Liver (tissue), 9 donors: ENCODE measurements around the gene MIEN1. TPM values are rescaled to one million over a fixed set of nuclear protein-coding genes. Genes with fewer than 3 reads are reported as not detected.
"Not testable (repeated sequence)": the region's sequence is repeated elsewhere in the genome, so short reads cannot be mapped to it uniquely, and the experiment has no call there.

Experiments
- DNase-seq: peaks from one replicate; pipeline ENCODE4 v3.0.0-alpha.2; 2017; ENCODE audit warnings: low spot score
- H3K27ac ChIP-seq, 2 donors: one replicate each; pipeline ENCODE4 v1.7.0; 2013; ENCODE audit warnings: inconsistent platforms in 2 of 2, low read length in 2 of 2, control low read depth in 1 of 2, low read depth in 1 of 2, mild to moderate bottlenecking in 1 of 2
- H3K27me3 ChIP-seq, 4 donors: one replicate each; pipeline versions ENCODE4 v1.6.1 to v1.7.0; 2013; ENCODE audit warnings: low read length in 3 of 4, inconsistent platforms in 1 of 4, mild to moderate bottlenecking in 1 of 4, moderate library complexity in 1 of 4; ENCODE audit not compliant: control insufficient read depth in 4 of 4, insufficient read depth in 4 of 4
- H3K36me3 ChIP-seq, 4 donors: one replicate each; pipeline versions ENCODE4 v1.6.1 to v1.7.0; 2013; ENCODE audit warnings: low read length in 3 of 4, mild to moderate bottlenecking in 3 of 4, low read depth in 1 of 4, moderate library complexity in 1 of 4; ENCODE audit not compliant: control insufficient read depth in 4 of 4, insufficient read depth in 3 of 4
- H3K4me1 ChIP-seq, 4 donors: one replicate each; pipeline versions ENCODE4 v1.6.1 to v1.7.0; 2013; ENCODE audit warnings: low read length in 3 of 4, mild to moderate bottlenecking in 3 of 4, moderate library complexity in 1 of 4; ENCODE audit not compliant: control insufficient read depth in 4 of 4, insufficient read depth in 4 of 4
- H3K4me3 ChIP-seq, 3 donors: one replicate each; pipeline versions ENCODE4 v1.6.1 to v1.7.0; 2013; ENCODE audit warnings: low read length in 3 of 3, control low read depth in 1 of 3, low read depth in 1 of 3, mild to moderate bottlenecking in 1 of 3
- H3K9ac ChIP-seq, 2 donors: one replicate each; pipeline ENCODE4 v1.7.0; 2013; ENCODE audit warnings: low read length in 2 of 2, mild to moderate bottlenecking in 2 of 2, moderate library complexity in 2 of 2, control low read depth in 1 of 2, low read depth in 1 of 2
- H3K9me3 ChIP-seq, 4 donors: one replicate each; pipeline versions ENCODE4 v1.6.1 to v1.7.0; 2013; ENCODE audit warnings: low read length in 3 of 4; ENCODE audit not compliant: control insufficient read depth in 4 of 4
- EGR1 ChIP-seq, 2 donors: IDR thresholded peaks; 2 replicates each; pipeline ENCODE4 v1.6.1; 2016 to 2018; ENCODE audit warnings: antibody characterized with exemption in 2 of 2, low read depth in 2 of 2
- FOXA1 ChIP-seq: IDR thresholded peaks from 2 replicates; pipeline ENCODE4 v1.6.1; 2016; ENCODE audit warnings: antibody characterized with exemption
- FOXA2 ChIP-seq: IDR thresholded peaks from 2 replicates; pipeline ENCODE4 v1.6.1; 2016; ENCODE audit warnings: antibody characterized with exemption
- GABPA ChIP-seq, 2 donors: IDR thresholded peaks in 1 of 2; conservative IDR thresholded peaks in 1 of 2; 2 replicates each; pipeline ENCODE4 v1.6.1; 2016; ENCODE audit warnings: antibody characterized with exemption in 2 of 2, mild to moderate bottlenecking in 1 of 2, moderate library complexity in 1 of 2
- NR2F2 ChIP-seq: IDR thresholded peaks from 2 replicates; pipeline ENCODE4 v1.6.1; 2016; ENCODE audit warnings: antibody characterized with exemption
- RAD21 ChIP-seq, 2 donors: IDR thresholded peaks; 2 replicates each; pipeline ENCODE4 v1.6.1; 2016; ENCODE audit warnings: antibody characterized with exemption in 2 of 2, mild to moderate bottlenecking in 2 of 2
- YY1 ChIP-seq: IDR thresholded peaks from 2 replicates; pipeline ENCODE4 v1.6.1; 2016; ENCODE audit warnings: antibody characterized with exemption, mild to moderate bottlenecking
- WGBS: extraction: QIAGEN DNeasy Blood & Tissue Kit; methylation state at CpG from one replicate; pipeline ENCODE4 v1.1.7; 2013; 5-methylcytosine and 5-hydroxymethylcytosine counted together
- polyA plus RNA-seq, 2 donors: library from polyadenylated mRNA; stranded (reverse) in 1 of 2; unstranded in 1 of 2; fragments of 200-250 nt in 1 of 2; fragments of >200 nt in 1 of 2; fragmentation: Nextera tagmentation in 1 of 2; extraction: Ambion mirVana in 1 of 2; gene quantifications; one replicate each; pipeline versions ENCODE4 v1.2.1 to v1.2.3, GENCODE V29; 2013 to 2015
- total RNA-seq, 2 donors: library from RNA; depleted of rRNA; stranded (reverse); fragments of >200 nt; gene quantifications; one replicate each; pipeline ENCODE4 v1.2.3, GENCODE V29; 2014
- TF ChIP-seq, protein P1 (sequence below): IDR thresholded peaks from 2 replicates; pipeline ENCODE4 v1.6.1; 2016; ENCODE audit warnings: antibody characterized with exemption
- TF ChIP-seq, protein P2 (sequence below): IDR thresholded peaks from 2 replicates; pipeline ENCODE4 v1.6.1; 2016; ENCODE audit warnings: antibody characterized with exemption
- donor health status: healthy.
- donor health status: healthy.
- donor health status: healthy.
- donor health status: healthy.
- donor health status: healthy.

The MIEN1 gene
- total and polyA plus RNA-seq, 4 donors = 11.1 to 99.0 (median 29.0) TPM

- H3K27me3 ChIP-seq = no peaks in the 10 kb centered on the region
- H3K9me3 ChIP-seq = no peaks in the 10 kb centered on the region
- H3K4me1 ChIP-seq = no peaks in the 10 kb centered on the region
- H3K9ac ChIP-seq = no peak overlapping the region
- no peak for TF ChIP-seq EGR1 (IDR thresholded peaks at IDR 0.05; ENCODE audit: low read depth in 2 of 2)
- no peak overlapping the region for H3K27ac ChIP-seq
- DNase-seq = no peak
- H3K4me3 ChIP-seq = no peak overlapping the region
- no peaks in the 10 kb centered on the region for H3K36me3 ChIP-seq
- WGBS = 70% methylated on average over 3 of the region's 3 CpGs
Measured at GRCh38 chr17:39767147-39767546, 36.8 kb upstream of the MIEN1 start.

DNA sequence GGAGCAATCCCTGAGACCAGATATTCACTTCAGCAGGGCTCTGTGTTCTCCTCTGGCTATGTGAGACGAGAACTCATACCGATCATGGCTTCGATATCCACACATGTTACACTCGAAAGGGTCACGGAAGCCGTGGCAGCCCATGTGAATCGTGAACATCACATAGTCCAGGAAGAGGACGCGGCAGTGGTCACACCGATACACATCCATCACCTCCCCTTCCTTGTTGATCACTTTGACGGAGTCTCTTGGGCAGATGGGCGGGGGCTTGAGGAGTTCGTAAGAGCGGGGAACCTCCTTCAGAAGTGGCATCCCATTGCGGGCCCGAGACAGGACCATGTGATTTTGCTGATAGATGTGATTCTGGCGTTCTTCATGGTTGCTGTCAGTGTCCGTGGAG lies 35.4 kb upstream of the MIEN1 start:
- WGBS = 90% methylated on average over 18 of the region's 18 CpGs
- no peaks in the 10 kb centered on the region for H3K9me3 ChIP-seq
- H3K4me1 ChIP-seq = no peaks in the 10 kb centered on the region
- no peak for TF ChIP-seq YY1
- no peak for TF ChIP-seq NR2F2
- TF ChIP-seq, protein P1, sequence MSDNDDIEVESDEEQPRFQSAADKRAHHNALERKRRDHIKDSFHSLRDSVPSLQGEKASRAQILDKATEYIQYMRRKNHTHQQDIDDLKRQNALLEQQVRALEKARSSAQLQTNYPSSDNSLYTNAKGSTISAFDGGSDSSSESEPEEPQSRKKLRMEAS = no peak
- TF ChIP-seq RAD21 (IDR thresholded peaks at IDR 0.05) = no peak
- TF ChIP-seq FOXA2 = no peak
- no peak for TF ChIP-seq GABPA (IDR thresholded peaks at IDR 0.05 in 1 of 2, conservative IDR thresholded peaks at IDR 0.05 in 1 of 2)
- TF ChIP-seq EGR1 (IDR thresholded peaks at IDR 0.05; ENCODE audit: low read depth in 2 of 2) = no peak
- TF ChIP-seq, protein P2, sequence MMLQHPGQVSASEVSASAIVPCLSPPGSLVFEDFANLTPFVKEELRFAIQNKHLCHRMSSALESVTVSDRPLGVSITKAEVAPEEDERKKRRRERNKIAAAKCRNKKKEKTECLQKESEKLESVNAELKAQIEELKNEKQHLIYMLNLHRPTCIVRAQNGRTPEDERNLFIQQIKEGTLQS = no peak
- no peak for TF ChIP-seq FOXA1
- no peak overlapping the region for H3K4me3 ChIP-seq
- no peak overlapping the region for H3K9ac ChIP-seq
- H3K27me3 ChIP-seq = no peaks in the 10 kb centered on the region
- no peaks in the 10 kb centered on the region for H3K36me3 ChIP-seq
- no peak for DNase-seq
- no peak overlapping the region for H3K27ac ChIP-seq

- DNase-seq = no peak
- Histone ChIP-seq H3K27me3 (no peaks in the 10 kb centered on the region), H3K4me1 (no peaks in the 10 kb centered on the region), H3K4me3 (no peak overlapping the region), H3K9ac (no peak overlapping the region), H3K27ac (no peak overlapping the region), H3K9me3 (no peaks in the 10 kb centered on the region), H3K36me3 (no peaks in the 10 kb centered on the region)
- no peak for TF ChIP-seq FOXA1
- 77% methylated on average over 3 of the region's 3 CpGs for WGBS
Measured at GRCh38 chr17:39765175-39765574, 34.8 kb upstream of the MIEN1 start.

GRCh38 chr17:39764171-39764570 lies 33.8 kb upstream of the MIEN1 start:
- not testable (repeated sequence) for H3K9ac ChIP-seq, H3K27me3 ChIP-seq, H3K36me3 ChIP-seq, H3K9me3 ChIP-seq, H3K4me1 ChIP-seq, H3K4me3 ChIP-seq, DNase-seq, H3K27ac ChIP-seq
- 72% methylated on average over 3 of the region's 3 CpGs for WGBS
